Activated T-cell treated with anti-CD3 and anti-CD28 coated beads, Interleukin-2, amount 50 U/mL, for 24 hours (primary cell): Measurements from ENCODE around the gene SSC5D.

Experiments used
- DNase-seq: peaks from one replicate; pipeline ENCODE4 v3.0.0-alpha.2; 2020
- H3K27ac Mint-ChIP-seq: 2 replicates; pipeline ENCODE4 v1.8.0; 2020; ENCODE audit warnings: mild to moderate bottlenecking, mixed read lengths
- H3K27me3 Mint-ChIP-seq: 2 replicates; pipeline ENCODE4 v1.8.0; 2020; ENCODE audit warnings: mixed read lengths
- H3K36me3 Mint-ChIP-seq: 2 replicates; pipeline ENCODE4 v1.8.0; 2020; ENCODE audit warnings: low read depth, mixed read lengths
- H3K4me1 Mint-ChIP-seq: 2 replicates; pipeline ENCODE4 v1.8.0; 2020; ENCODE audit warnings: low read depth, mixed read lengths
- H3K4me3 Mint-ChIP-seq: 2 replicates; pipeline ENCODE4 v1.8.0; 2020; ENCODE audit warnings: mild to moderate bottlenecking, moderate library complexity, mixed read lengths
- H3K9me3 Mint-ChIP-seq: 2 replicates; pipeline ENCODE4 v1.8.0; 2020; ENCODE audit warnings: mixed read lengths

The SSC5D gene

GRCh38 chr19:55552620-55553019, 64.4 kb downstream of the SSC5D start:
- Mint-ChIP-seq H3K36me3 (no peaks in the 10 kb centered on the region), H3K4me1 (no peaks in the 10 kb centered on the region), H3K27ac (no peak overlapping the region), H3K4me3 (no peak overlapping the region), H3K27me3 (peaks cover 8% of the 10 kb centered on the region), H3K9me3 (no peaks in the 10 kb centered on the region)
- no peak for DNase-seq

- H3K4me1 Mint-ChIP-seq: no peaks in the 10 kb centered on the region
- no peaks in the 10 kb centered on the region for H3K9me3 Mint-ChIP-seq
- H3K27ac Mint-ChIP-seq: no peak overlapping the region
- peaks cover 4% of the 10 kb centered on the region for H3K27me3 Mint-ChIP-seq
- H3K36me3 Mint-ChIP-seq: no peaks in the 10 kb centered on the region
- H3K4me3 Mint-ChIP-seq: no peak overlapping the region
- no peak for DNase-seq
These were observed 65.3 kb downstream of the SSC5D start for GRCh38 chr19:55553217-55554182.

- no peak overlapping the region for H3K4me3 Mint-ChIP-seq
- peaks cover 4% of the 10 kb centered on the region for H3K27me3 Mint-ChIP-seq
- H3K27ac Mint-ChIP-seq: no peak overlapping the region
- no peak for DNase-seq
- no peaks in the 10 kb centered on the region for H3K4me1 Mint-ChIP-seq
- no peaks in the 10 kb centered on the region for H3K36me3 Mint-ChIP-seq
- H3K9me3 Mint-ChIP-seq: no peaks in the 10 kb centered on the region
These were observed 66.1 kb downstream of the SSC5D start for GRCh38 chr19:55554302-55554701.

- H3K4me3 Mint-ChIP-seq: no peak overlapping the region
- peaks cover 4% of the 10 kb centered on the region for H3K27me3 Mint-ChIP-seq
- H3K36me3 Mint-ChIP-seq: no peaks in the 10 kb centered on the region
- no peaks in the 10 kb centered on the region for H3K4me1 Mint-ChIP-seq
- no peaks in the 10 kb centered on the region for H3K9me3 Mint-ChIP-seq
- H3K27ac Mint-ChIP-seq: no peak overlapping the region
- no peak for DNase-seq
These were observed 66.5 kb downstream of the SSC5D start for GRCh38 chr19:55554741-55555152.

GRCh38 chr19:55559684-55560083, 71.4 kb downstream of the SSC5D start:
- Mint-ChIP-seq H3K4me1 (no peaks in the 10 kb centered on the region), H3K36me3 (no peaks in the 10 kb centered on the region), H3K9me3 (peaks cover 4% of the 10 kb centered on the region), H3K27me3 (peaks cover 6% of the 10 kb centered on the region), H3K27ac (no peak overlapping the region), H3K4me3 (no peak overlapping the region)
- DNase-seq: no peak

- Mint-ChIP-seq H3K27me3 (peaks cover 9% of the 10 kb centered on the region), H3K36me3 (no peaks in the 10 kb centered on the region), H3K27ac (no peak overlapping the region), H3K4me1 (no peaks in the 10 kb centered on the region), H3K9me3 (peaks cover 4% of the 10 kb centered on the region), H3K4me3 (no peak overlapping the region)
- no peak for DNase-seq
These were observed 75.0 kb downstream of the SSC5D start for GRCh38 chr19:55563261-55563690.

GRCh38 chr19:55566823-55567222, 78.6 kb downstream of the SSC5D start:
- no peak for DNase-seq
- H3K4me1 Mint-ChIP-seq: no peaks in the 10 kb centered on the region
- H3K4me3 Mint-ChIP-seq: no peak overlapping the region
- peaks cover 9% of the 10 kb centered on the region for H3K27me3 Mint-ChIP-seq
- no peak overlapping the region for H3K27ac Mint-ChIP-seq
- no peaks in the 10 kb centered on the region for H3K9me3 Mint-ChIP-seq
- H3K36me3 Mint-ChIP-seq: no peaks in the 10 kb centered on the region

- no peak for DNase-seq
These were observed 79.6 kb downstream of the SSC5D start for GRCh38 chr19:55567708-55568328.

More at GRCh38 chr19:55567708-55568328, 79.6 kb downstream of the SSC5D start:
- Mint-ChIP-seq H3K27ac (no peak overlapping the region), H3K4me1 (no peaks in the 10 kb centered on the region), H3K9me3 (no peaks in the 10 kb centered on the region), H3K27me3 (peaks cover 9% of the 10 kb centered on the region), H3K4me3 (no peak overlapping the region), H3K36me3 (no peaks in the 10 kb centered on the region)
